HCT116 (cell line): ENCODE measurements around the gene KLHL15. TPM values are rescaled to one million over a fixed set of nuclear protein-coding genes. Genes with fewer than 3 reads are reported as not detected.

Experiments used
- ATAC-seq: fragments of 200-7000 bp; cut with Tn5 transposase; 2 replicates; pipeline ENCODE4 v1.9.1; 2020; ENCODE audit warnings: mild to moderate bottlenecking, moderate library complexity
- BruUV-seq: library from RNA; stranded (reverse); fragments of 400-500 nt; replicated peaks from 2 replicates; lab custom pipeline; 2021; lab: Mats Ljungman, UMichigan
- CTCF ChIA-PET: fragments of 300-600 bp; sonication (Branson Sonifier 250); formaldehyde crosslinking; loops from one replicate; lab custom pipeline; 2021; ENCODE audit warnings: antibody characterized with exemption; lab: Charles Lee
- POLR2A ChIA-PET: fragments of 300-600, 350-600 bp; sonication (Branson Sonifier 250); formaldehyde crosslinking; loops from one replicate; lab custom pipeline; 2021; ENCODE audit warnings: antibody characterized with exemption; lab: Charles Lee
- RAD21 ChIA-PET, 2 experiments: fragments of 300-600 bp; sonication (Branson Sonifier 250); formaldehyde crosslinking; loops; one replicate each; lab custom pipeline; 2023; ENCODE audit warnings: low total read pairs in 2 of 2; ENCODE audit not compliant: uncharacterized antibody in 2 of 2, unreplicated experiment in 2 of 2, low non-redundant PET in 1 of 2; lab: Charles Lee
- DNase-seq: peaks from one replicate; pipeline ENCODE4 v3.0.0-alpha.2; 2010; ENCODE audit warnings: low read depth, low spot score
- H2AFZ ChIP-seq: fragments of 200-600 bp; shearing (Covaris generic), sonication (generic); 2 replicates; pipeline ENCODE4 v1.6.1; 2017; ENCODE audit warnings: low read depth, mixed run types, mixed read lengths, antibody characterized with exemption, low read length; ENCODE audit not compliant: poor library complexity, severe bottlenecking
- H3K27ac ChIP-seq: 2 replicates; pipeline ENCODE4 v1.5.1; 2012; ENCODE audit warnings: low read depth, low read length
- H3K27me3 ChIP-seq: fragments of 200-600 bp; sonication (generic); 2 replicates; pipeline ENCODE4 v1.6.1; 2016; ENCODE audit warnings: mixed run types, low read length, mixed read lengths; ENCODE audit not compliant: insufficient read depth
- H3K36me3 ChIP-seq, 2 experiments: fragments of 200-500 bp in 1 of 2; fragments of 200-600 bp in 1 of 2; sonication (Bioruptor generic) in 1 of 2; sonication (generic) in 1 of 2; 2 replicates each; pipeline versions ENCODE4 v1.5.1 to v1.6.1; 2014 to 2016; ENCODE audit warnings: low read length in 2 of 2, inconsistent platforms in 1 of 2, mixed read lengths in 1 of 2, mixed run types in 1 of 2; ENCODE audit not compliant: insufficient read depth in 2 of 2, control insufficient read depth in 1 of 2
- H3K4me1 ChIP-seq, 2 experiments: fragments of 200-600 bp in 1 of 2; sonication (generic) in 1 of 2; 2 replicates each; pipeline versions ENCODE4 v1.5.1 to v1.6.1; 2012 to 2017; ENCODE audit warnings: low read length in 2 of 2, inconsistent platforms in 1 of 2, mild to moderate bottlenecking in 1 of 2, mixed read lengths in 1 of 2, mixed run types in 1 of 2, moderate library complexity in 1 of 2; ENCODE audit not compliant: insufficient read depth in 2 of 2, control insufficient read depth in 1 of 2
- H3K4me2 ChIP-seq: fragments of 200-600 bp; sonication (generic); 2 replicates; pipeline ENCODE4 v1.6.1; 2017; ENCODE audit warnings: mixed run types, low read length, mixed read lengths
- H3K4me3 ChIP-seq, 2 experiments: fragments of 200-600 bp in 1 of 2; sonication (generic) in 1 of 2; replicated peaks in 1 of 2; 2 replicates each; pipeline ENCODE4 v1.5.1; 2011 to 2016; ENCODE audit warnings: low read length in 2 of 2, control low read depth in 1 of 2, low read depth in 1 of 2, mild to moderate bottlenecking in 1 of 2, mixed read lengths in 1 of 2, mixed run types in 1 of 2
- H3K79me2 ChIP-seq: fragments of 200-600 bp; sonication (generic); 2 replicates; pipeline ENCODE4 v1.6.1; 2017; ENCODE audit warnings: mild to moderate bottlenecking, mixed run types, low read length, moderate library complexity, mixed read lengths; ENCODE audit not compliant: insufficient read depth
- H3K9ac ChIP-seq: fragments of 200-600 bp; sonication (generic); 2 replicates; pipeline ENCODE4 v1.6.1; 2016; ENCODE audit warnings: low read length, mixed read lengths
- H3K9me2 ChIP-seq: fragments of 200-600 bp; sonication (generic), shearing (Covaris generic); 2 replicates; pipeline ENCODE4 v1.6.1; 2017; ENCODE audit warnings: mixed run types, mild to moderate bottlenecking, moderate library complexity; ENCODE audit not compliant: insufficient read depth
- H3K9me3 ChIP-seq, 2 experiments: fragments of 200-500 bp in 1 of 2; fragments of 200-600 bp in 1 of 2; sonication (Bioruptor generic) in 1 of 2; sonication (generic) in 1 of 2; 2 replicates each; pipeline ENCODE4 v1.6.1; 2014 to 2017; ENCODE audit warnings: low read length in 2 of 2, mixed read lengths in 2 of 2, inconsistent platforms in 1 of 2, low read depth in 1 of 2, mild to moderate bottlenecking in 1 of 2, mixed run types in 1 of 2, moderate library complexity in 1 of 2; ENCODE audit not compliant: control insufficient read depth in 1 of 2, insufficient read depth in 1 of 2
- H4K20me1 ChIP-seq: fragments of 200-600 bp; sonication (generic), shearing (Covaris generic); 2 replicates; pipeline ENCODE4 v1.6.1; 2017; ENCODE audit warnings: mixed run types, mild to moderate bottlenecking, moderate library complexity; ENCODE audit not compliant: insufficient read depth
- ATF3 ChIP-seq: IDR thresholded peaks from 2 replicates; pipeline ENCODE4 v1.6.1; 2012
- CTCF ChIP-seq, 3 experiments: fragments of 200-600 bp in 1 of 3; sonication (generic) in 1 of 3; IDR thresholded peaks in 2 of 3; conservative IDR thresholded peaks in 1 of 3; 2 replicates each; pipeline ENCODE4 v1.5.1; 2012 to 2017; ENCODE audit warnings: low read depth in 2 of 3, low read length in 2 of 3, antibody characterized with exemption in 1 of 3, borderline replicate concordance in 1 of 3, control low read depth in 1 of 3, mild to moderate bottlenecking in 1 of 3, mixed read lengths in 1 of 3, mixed run types in 1 of 3, moderate library complexity in 1 of 3; ENCODE audit not compliant: insufficient read depth in 1 of 3
- ELF1 ChIP-seq: IDR thresholded peaks from 2 replicates; pipeline ENCODE4 v1.6.1; 2012; ENCODE audit warnings: low read depth, borderline replicate concordance
- EZH2 ChIP-seq: fragments of 200-600 bp; sonication (generic); IDR thresholded peaks from 2 replicates; pipeline ENCODE4 v1.6.1; 2017; ENCODE audit warnings: antibody characterized with exemption, mixed run types
- RAD21 ChIP-seq: IDR thresholded peaks from 2 replicates; pipeline ENCODE4 v1.6.1; 2012; ENCODE audit warnings: low read depth, mild to moderate bottlenecking
- SIN3A ChIP-seq: IDR thresholded peaks from 2 replicates; pipeline ENCODE4 v1.6.1; 2012; ENCODE audit warnings: low read depth
- SP1 ChIP-seq: IDR thresholded peaks from 2 replicates; pipeline ENCODE4 v1.6.1; 2012; ENCODE audit warnings: low read depth
- TCF7L2 ChIP-seq: IDR thresholded peaks from 2 replicates; pipeline ENCODE4 v1.7.0; 2011; ENCODE audit warnings: borderline replicate concordance, inconsistent platforms; ENCODE audit not compliant: insufficient read depth, insufficient read length; ENCODE audit errors: extremely low read depth
- ZNF274 ChIP-seq: fragments of 200-500 bp; sonication (Bioruptor generic); IDR thresholded peaks from 2 replicates; pipeline ENCODE4 v1.6.1; 2014; ENCODE audit warnings: mild to moderate bottlenecking, low read depth, low read length, inconsistent platforms
- intact Hi-C: fragments of 100-400 bp; cut with micrococcal nuclease; formaldehyde crosslinking; loops from 2 replicates; pipeline ENCODE4 v1.10.0; 2022
- total RNA-seq: library from RNA; stranded (reverse); gene quantifications from one replicate; pipeline ENCODE4 v1.2.1, GENCODE V29; 2021; ENCODE audit not compliant: unreplicated experiment

Gene KLHL15
- total RNA-seq, 1 experiment from 2014 or later: 10.1 TPM

GRCh38 chrX:23990455-23990854, 36.5 kb downstream of the KLHL15 start:
- RAD21 ChIA-PET: no interaction called here
- CTCF ChIA-PET: no interaction called here

More at GRCh38 chrX:23990455-23990854, 36.5 kb downstream of the KLHL15 start:
- POLR2A ChIA-PET: no interaction called here
- Histone ChIP-seq H3K4me3 (no peak overlapping the region), H3K4me2 (no peak overlapping the region), H3K36me3 (peaks cover 4 to 8% of the 10 kb centered on the region in 2 experiments; a peak in 2 of 4 replicates), H3K9ac (no peak overlapping the region), H3K9me3 (no peaks in the 10 kb centered on the region), H4K20me1 (no peaks in the 10 kb centered on the region), H3K4me1 (no peaks in the 10 kb centered on the region), H3K27me3 (no peaks in the 10 kb centered on the region)
- DNase-seq: no peak
- TF ChIP-seq ATF3 (no peak), RAD21 (no peak), ELF1 (no peak), EZH2 (no peak), ZNF274 (no peak), CTCF (IDR thresholded peaks at IDR 0.05 in 2 of 3, conservative IDR thresholded peaks at IDR 0.05 in 1 of 3; ENCODE audit: borderline replicate concordance in 1 of 3, insufficient read depth in 1 of 3, low read depth in 2 of 3, low read length in 2 of 3) (no peak), SP1 (no peak), SIN3A (no peak), TCF7L2 (no peak)
- TF ChIP-seq, all 23 proteins: peak for 0
- intact Hi-C loops: no loop called here
- no peaks in the 10 kb centered on the region for H3K9me2 ChIP-seq
- ATAC-seq: no peak
- H2AFZ ChIP-seq: no peak overlapping the region
- no TSS peak for BruUV-seq
- peaks cover 30% of the 10 kb centered on the region for H3K79me2 ChIP-seq
- no peak overlapping the region for H3K27ac ChIP-seq
